AG09319 (cell line): ENCODE measurements around the gene TATDN2.

Source experiments
- DNase-seq: peaks from one replicate; pipeline ENCODE4 v3.0.0-alpha.2; 2010; ENCODE audit warnings: low read depth; ENCODE audit errors: extremely low read depth
- CTCF ChIP-seq: IDR thresholded peaks from 2 replicates; pipeline ENCODE4 v1.5.1; 2011; ENCODE audit warnings: low read depth, mild to moderate bottlenecking, inconsistent platforms, low read length, moderate library complexity

Gene TATDN2

DNA sequence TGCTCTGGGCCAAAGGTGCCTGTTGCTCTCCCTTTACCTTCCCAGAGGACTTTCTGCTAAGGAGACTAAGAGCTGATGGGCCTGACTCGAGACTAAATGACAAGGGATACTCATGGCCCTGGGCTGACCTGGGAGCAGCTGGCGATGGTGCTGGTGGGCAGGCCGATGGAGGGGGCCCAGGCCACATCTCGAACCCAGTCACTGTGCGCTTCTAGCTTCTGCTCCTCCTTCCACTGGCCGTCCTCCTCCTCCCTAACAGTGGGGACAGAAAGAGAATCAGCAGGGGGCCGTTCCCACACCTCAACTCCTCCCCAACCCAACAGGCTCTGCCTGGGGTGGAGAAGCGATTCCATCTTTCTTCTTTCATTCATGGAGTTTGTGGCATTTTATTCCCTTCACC lies 56.6 kb downstream of the TATDN2 start:
- DNase-seq, result no peak
- no peak for TF ChIP-seq CTCF

DNA sequence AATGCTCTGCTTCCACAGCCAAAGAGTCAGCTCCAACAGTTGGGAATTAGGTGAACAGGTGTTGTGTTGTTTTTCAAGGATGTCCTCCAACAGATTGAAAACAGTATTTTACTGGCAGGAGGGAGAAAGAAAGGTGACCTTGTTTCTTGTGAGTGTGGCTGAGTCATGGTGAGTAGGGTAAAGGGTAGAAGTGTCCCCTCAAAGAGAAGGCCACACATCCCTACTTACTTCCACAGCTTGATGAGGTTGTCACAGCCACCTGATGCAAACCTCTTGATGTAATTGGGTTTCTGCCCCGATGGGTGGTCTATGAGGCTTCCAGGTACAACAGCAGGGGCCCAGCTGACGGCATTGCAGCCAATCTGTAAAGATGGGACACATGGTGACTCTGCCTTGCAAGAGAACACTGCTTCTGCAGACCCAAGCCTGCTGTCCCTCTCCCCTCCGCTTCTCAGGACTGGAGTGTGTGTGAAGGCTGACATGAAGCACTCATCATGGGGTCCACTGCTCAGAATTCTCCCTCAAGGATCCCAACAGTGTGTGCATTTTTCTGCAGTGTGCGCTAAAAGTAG lies 57.2 kb downstream of the TATDN2 start:
- no peak for TF ChIP-seq CTCF

GRCh38 chr3:10306156-10306555 lies 57.9 kb downstream of the TATDN2 start:
- DNase-seq, result no peak
- TF ChIP-seq CTCF, result no peak

More for the DNA sequence above, 57.2 kb downstream of the TATDN2 start:
- DNase-seq, result no peak

- no peak for TF ChIP-seq CTCF
- DNase-seq, result no peak
Measured at GRCh38 chr3:10308678-10309077, 60.4 kb downstream of the TATDN2 start.

- no peak for TF ChIP-seq CTCF
- no peak for DNase-seq
Measured at GRCh38 chr3:10309736-10310135, 61.5 kb downstream of the TATDN2 start.

DNA sequence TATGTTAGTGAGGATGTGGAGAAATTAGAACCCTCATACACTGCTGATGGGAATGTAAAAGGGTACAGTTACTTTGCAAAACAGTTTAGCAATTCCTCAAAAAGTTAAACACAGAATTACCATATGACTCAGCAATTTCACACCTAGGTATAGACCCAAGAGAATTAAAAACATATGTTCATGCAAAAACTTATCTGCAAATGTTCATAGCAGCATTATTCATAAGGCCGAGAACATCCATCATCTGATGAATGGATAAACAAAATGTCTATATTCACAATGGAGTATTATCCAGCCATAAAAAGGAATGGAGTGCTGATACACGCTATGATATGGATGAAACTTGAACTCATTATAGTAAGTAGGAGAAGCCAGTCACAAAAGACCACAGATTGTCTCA lies 62.3 kb downstream of the TATDN2 start:
- no peak for TF ChIP-seq CTCF
- peak; percentile 49 for DNase-seq

DNA sequence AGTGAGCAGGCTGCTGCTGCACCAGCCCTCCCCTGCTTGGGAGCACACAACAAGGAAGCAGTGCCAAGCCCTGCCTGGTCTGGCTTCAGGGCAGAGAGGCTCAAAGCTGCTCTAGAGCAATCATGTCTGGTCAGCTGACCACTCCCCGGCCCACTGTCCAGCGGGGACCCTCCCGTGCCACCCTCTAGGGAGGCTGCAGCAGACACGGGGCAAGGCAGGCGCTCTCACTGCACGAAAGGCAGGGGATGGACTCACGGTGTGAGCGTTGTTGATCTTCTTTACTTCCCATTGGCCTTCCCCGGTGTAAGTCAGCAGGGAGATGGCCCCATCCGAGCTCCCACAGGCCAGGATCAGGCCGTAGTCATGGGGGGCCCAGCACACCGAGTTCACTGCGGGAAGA lies 63.5 kb downstream of the TATDN2 start:
- TF ChIP-seq CTCF, result no peak
- DNase-seq, result no peak
